B cell (primary cell): ENCODE measurements around the gene HSD17B4.

ENCODE experiments used
- EZH2 ChIP-seq: IDR thresholded peaks from 2 replicates; pipeline ENCODE4 v1.6.1; 2012; ENCODE audit warnings: borderline replicate concordance, low read depth, mild to moderate bottlenecking, moderate library complexity, low read length; ENCODE audit not compliant: insufficient read depth, poor library complexity, severe bottlenecking
- TF ChIP-seq, protein P1 (sequence below): fragments of 200-600 bp; IDR thresholded peaks from one replicate; pipeline ENCODE4 v1.8.0; 2022; ENCODE audit warnings: antibody characterized with exemption, mild to moderate bottlenecking

GRCh38 chr5:119468286-119468685 lies 16.0 kb downstream of the HSD17B4 start:
- TF ChIP-seq, protein P1, sequence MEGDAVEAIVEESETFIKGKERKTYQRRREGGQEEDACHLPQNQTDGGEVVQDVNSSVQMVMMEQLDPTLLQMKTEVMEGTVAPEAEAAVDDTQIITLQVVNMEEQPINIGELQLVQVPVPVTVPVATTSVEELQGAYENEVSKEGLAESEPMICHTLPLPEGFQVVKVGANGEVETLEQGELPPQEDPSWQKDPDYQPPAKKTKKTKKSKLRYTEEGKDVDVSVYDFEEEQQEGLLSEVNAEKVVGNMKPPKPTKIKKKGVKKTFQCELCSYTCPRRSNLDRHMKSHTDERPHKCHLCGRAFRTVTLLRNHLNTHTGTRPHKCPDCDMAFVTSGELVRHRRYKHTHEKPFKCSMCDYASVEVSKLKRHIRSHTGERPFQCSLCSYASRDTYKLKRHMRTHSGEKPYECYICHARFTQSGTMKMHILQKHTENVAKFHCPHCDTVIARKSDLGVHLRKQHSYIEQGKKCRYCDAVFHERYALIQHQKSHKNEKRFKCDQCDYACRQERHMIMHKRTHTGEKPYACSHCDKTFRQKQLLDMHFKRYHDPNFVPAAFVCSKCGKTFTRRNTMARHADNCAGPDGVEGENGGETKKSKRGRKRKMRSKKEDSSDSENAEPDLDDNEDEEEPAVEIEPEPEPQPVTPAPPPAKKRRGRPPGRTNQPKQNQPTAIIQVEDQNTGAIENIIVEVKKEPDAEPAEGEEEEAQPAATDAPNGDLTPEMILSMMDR = no peak
- no peak for TF ChIP-seq EZH2
